ENCODE data around the gene ZNF654. TPM values are rescaled to one million over a fixed set of nuclear protein-coding genes. Genes with fewer than 3 reads are reported as not detected.
"Not testable (repeated sequence)": the region's sequence is repeated elsewhere in the genome, so short reads cannot be mapped to it uniquely, and the experiment has no call there.

ZNF654 gene
- total RNA-seq, result 10 to 100 TPM; 11.8 to 17.9 (median 16.0) TPM

DNA sequence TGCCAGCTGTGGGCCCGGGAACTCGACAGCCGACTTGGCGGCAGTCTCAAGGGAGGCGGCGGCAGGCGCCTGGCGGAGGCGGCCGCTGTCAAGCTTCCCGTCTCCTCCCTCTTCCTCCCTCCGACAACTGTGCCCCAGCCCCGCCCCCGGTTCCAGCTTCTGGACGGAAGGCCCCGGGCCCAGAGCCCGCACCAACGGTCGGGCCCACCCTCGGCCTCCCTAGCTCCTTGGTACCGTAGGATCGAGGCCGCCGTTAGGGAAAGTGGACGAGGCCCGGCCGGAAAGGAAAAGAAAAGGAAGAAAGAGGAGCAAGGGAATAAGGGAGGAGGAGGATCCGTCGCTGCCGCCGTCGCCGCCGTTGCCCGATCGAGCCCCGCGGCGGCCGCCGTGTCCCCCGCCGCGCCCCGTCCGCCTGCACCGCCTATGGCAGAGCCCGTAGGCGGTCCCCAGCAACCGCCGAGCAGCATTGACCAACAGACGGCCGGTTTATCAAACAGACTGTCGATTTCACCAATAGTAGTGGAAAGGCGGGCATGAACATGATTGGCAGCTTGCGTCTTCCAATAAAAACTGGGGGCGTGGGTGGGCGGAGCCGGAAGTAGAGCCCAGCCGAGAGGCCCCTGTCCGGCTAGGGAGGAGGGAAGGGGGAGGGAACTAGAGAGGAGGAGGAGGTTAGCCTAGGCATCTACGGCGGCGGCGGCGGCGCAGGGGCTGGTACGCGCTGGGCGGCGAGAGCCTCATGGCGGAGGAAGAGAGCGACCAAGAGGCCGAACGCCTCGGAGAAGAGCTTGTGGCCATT, at the start of gene ZNF654, which contains the start of gene CGGBP1:
ZNF654 (plus strand) TSS at position 675 of the 799 bp plus-strand sequence; CDS start at position 740, 65 bp downstream.
CGGBP1 (minus strand) TSS at position 425 of the 799 bp plus-strand sequence. CDS start 3,029 bp downstream, outside the sequence.
- intact Hi-C loops (cut with DNase I), result loop anchor here (5.0 kb wide), 2 partner anchors 54 to 94 kb away; no protein-coding TSS in a partner anchor
- Histone ChIP-seq H3K9me3 (no peaks in the 10 kb centered on the region), H3K27me3 (no peaks in the 10 kb centered on the region), H3K27ac (replicated peaks in 1 of 4) (peak within 1 kb of the TSS; percentile 93 to 97 (median 94)), H3K4me1 (peaks cover 29 to 55% (median 52%) of the 10 kb centered on the region in 4 donors), H3K36me3 (peaks cover 7 to 20% (median 18%) of the 10 kb centered on the region in 4 donors), H3K4me3 (peak within 1 kb of the TSS; percentile 89 to 94 (median 92))
- under 1% methylated on average over 67 of the region's 76 CpGs for WGBS
- TF ChIP-seq, protein P1, sequence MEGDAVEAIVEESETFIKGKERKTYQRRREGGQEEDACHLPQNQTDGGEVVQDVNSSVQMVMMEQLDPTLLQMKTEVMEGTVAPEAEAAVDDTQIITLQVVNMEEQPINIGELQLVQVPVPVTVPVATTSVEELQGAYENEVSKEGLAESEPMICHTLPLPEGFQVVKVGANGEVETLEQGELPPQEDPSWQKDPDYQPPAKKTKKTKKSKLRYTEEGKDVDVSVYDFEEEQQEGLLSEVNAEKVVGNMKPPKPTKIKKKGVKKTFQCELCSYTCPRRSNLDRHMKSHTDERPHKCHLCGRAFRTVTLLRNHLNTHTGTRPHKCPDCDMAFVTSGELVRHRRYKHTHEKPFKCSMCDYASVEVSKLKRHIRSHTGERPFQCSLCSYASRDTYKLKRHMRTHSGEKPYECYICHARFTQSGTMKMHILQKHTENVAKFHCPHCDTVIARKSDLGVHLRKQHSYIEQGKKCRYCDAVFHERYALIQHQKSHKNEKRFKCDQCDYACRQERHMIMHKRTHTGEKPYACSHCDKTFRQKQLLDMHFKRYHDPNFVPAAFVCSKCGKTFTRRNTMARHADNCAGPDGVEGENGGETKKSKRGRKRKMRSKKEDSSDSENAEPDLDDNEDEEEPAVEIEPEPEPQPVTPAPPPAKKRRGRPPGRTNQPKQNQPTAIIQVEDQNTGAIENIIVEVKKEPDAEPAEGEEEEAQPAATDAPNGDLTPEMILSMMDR (IDR thresholded peaks at IDR 0.05), result no peak
- TF ChIP-seq POLR2A (IDR thresholded peaks at IDR 0.05; ENCODE audit: low read depth), result peak; percentile 80
- TF ChIP-seq EP300 (IDR thresholded peaks at IDR 0.05), result no peak
- peak; percentile 90 to 94 for TF ChIP-seq POLR2AphosphoS5 (IDR thresholded peaks at IDR 0.05)
- DNase-seq (ENCODE audit: extremely low spot score), result peak; percentile 100

DNA sequence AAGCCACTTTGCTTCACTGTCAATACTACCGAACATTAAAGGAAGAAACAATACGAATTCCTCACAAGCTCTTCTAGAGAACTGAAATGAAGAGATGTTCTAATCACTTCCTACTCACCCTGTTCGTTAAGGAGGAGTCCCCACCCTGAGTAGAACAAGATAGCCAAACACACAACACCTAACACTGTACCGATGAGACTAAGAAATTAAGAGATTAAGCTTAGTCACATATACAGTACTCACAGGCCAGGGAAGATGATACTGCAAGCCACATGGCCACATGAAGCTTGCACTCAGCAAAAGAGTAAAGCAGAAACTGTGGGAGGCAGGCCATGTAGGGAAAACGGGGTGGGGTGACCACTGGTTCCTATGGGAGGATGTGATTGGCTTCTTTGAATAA, 48.2 kb upstream of the ZNF654 start:
- H3K4me1 ChIP-seq, result no peaks in the 10 kb centered on the region
- TF ChIP-seq EP300 (IDR thresholded peaks at IDR 0.05) (no peak), POLR2AphosphoS5 (IDR thresholded peaks at IDR 0.05) (no peak), POLR2A (IDR thresholded peaks at IDR 0.05; ENCODE audit: low read depth) (no peak)
- TF ChIP-seq, protein P1 (IDR thresholded peaks at IDR 0.05), result no peak
- no peak overlapping the region for H3K4me3 ChIP-seq
- no peaks in the 10 kb centered on the region for H3K36me3 ChIP-seq
- intact Hi-C loops (cut with DNase I), result no loop called here
- H3K9me3 ChIP-seq, result no peaks in the 10 kb centered on the region
- H3K27ac ChIP-seq (replicated peaks in 1 of 4), result no peak overlapping the region
- WGBS, result 82% methylated on average over 5 of the region's 5 CpGs
- DNase-seq (ENCODE audit: extremely low spot score), result no peak
- H3K27me3 ChIP-seq, result no peaks in the 10 kb centered on the region

DNA sequence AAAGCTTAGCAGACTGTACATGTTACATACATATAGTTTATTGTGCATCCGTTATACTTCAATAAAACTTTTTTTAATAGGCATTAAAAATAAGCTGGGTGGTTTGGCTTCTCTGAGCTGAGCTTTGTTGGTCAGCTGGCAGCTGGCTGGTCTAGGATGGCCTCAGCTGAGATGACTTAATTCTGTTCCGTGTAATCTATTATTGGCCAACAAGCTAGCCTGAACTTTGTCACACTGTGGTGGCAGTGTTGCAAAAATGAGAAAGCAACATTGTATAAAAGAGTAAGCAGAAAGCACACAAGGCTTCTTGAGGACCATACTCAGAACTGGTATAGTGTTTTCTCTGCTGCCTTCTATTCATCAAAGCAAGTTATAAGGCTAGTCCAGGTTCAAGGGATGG, 45.5 kb upstream of the ZNF654 start:
- intact Hi-C loops (cut with DNase I), result no loop called here
- WGBS, result 57% methylated on average over 2 of the region's 2 CpGs

DNA sequence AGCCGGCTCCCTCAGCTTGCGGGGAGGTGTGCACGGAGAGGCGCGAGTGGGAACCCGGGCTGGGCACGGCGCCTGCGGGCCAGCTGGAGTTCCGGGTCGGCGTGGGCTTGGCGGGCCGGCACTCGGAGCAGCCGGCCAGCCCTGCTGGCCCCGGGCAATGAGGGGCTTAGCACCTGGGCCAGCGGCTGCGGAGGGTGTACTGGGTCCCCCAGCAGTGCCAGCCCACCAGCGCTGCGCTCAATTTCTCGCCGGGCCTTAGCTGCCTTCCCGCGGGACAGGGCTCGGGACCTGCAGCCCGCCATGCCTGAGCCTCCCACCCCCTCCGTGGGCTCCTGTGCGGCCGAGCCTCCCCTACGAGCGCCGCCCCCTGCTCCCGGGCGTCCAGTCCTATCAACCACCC, 43.4 kb upstream of the ZNF654 start:
- H3K4me1 ChIP-seq; intact Hi-C loops (cut with DNase I); H3K27ac ChIP-seq (replicated peaks in 1 of 4); H3K9me3 ChIP-seq; DNase-seq (ENCODE audit: extremely low spot score); H3K36me3 ChIP-seq; H3K4me3 ChIP-seq; H3K27me3 ChIP-seq: not testable (repeated sequence)
- WGBS, result no CpG with 5 or more reads among the region's 35 CpGs

More for the DNA sequence above, 45.5 kb upstream of the ZNF654 start:
- Histone ChIP-seq H3K27me3 (no peaks in the 10 kb centered on the region), H3K4me1 (no peaks in the 10 kb centered on the region), H3K36me3 (no peaks in the 10 kb centered on the region), H3K9me3 (no peaks in the 10 kb centered on the region), H3K4me3 (no peak overlapping the region), H3K27ac (replicated peaks in 1 of 4) (no peak overlapping the region)
- TF ChIP-seq POLR2AphosphoS5 (IDR thresholded peaks at IDR 0.05) (no peak), EP300 (IDR thresholded peaks at IDR 0.05) (no peak), POLR2A (IDR thresholded peaks at IDR 0.05; ENCODE audit: low read depth) (no peak)
- TF ChIP-seq, protein P1 (IDR thresholded peaks at IDR 0.05), result no peak
- no peak for DNase-seq (ENCODE audit: extremely low spot score)

DNA sequence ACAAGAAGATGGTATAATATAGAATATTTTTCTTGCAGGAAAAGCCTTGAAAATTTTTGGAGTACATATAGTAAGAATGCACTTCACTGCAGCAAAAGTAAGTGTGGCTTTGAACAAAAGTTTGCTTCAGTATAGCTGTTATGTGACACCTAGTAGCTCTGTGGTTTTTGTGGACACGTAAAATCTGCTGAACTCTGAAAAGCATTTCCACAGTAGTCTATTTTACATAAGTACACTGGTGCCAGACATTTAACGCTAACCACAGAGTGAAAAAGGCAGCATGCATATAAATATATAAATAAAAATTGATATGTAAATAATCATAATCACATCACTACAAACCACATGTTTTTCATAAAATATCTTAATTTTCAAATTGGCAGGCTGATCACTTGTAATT, 40.0 kb upstream of the ZNF654 start:
- intact Hi-C loops (cut with DNase I), result no loop called here
- WGBS, result 65% methylated on average over 2 of the region's 2 CpGs
- DNase-seq (ENCODE audit: extremely low spot score), result no peak

More for the DNA sequence above, 40.0 kb upstream of the ZNF654 start:
- no peaks in the 10 kb centered on the region for H3K9me3 ChIP-seq
- H3K27me3 ChIP-seq, result no peaks in the 10 kb centered on the region
- TF ChIP-seq, protein P1 (IDR thresholded peaks at IDR 0.05), result no peak
- no peak for TF ChIP-seq POLR2AphosphoS5 (IDR thresholded peaks at IDR 0.05)
- TF ChIP-seq EP300 (IDR thresholded peaks at IDR 0.05), result no peak
- TF ChIP-seq POLR2A (IDR thresholded peaks at IDR 0.05; ENCODE audit: low read depth), result no peak
- no peaks in the 10 kb centered on the region for H3K36me3 ChIP-seq
- H3K4me3 ChIP-seq, result no peak overlapping the region
- no peaks in the 10 kb centered on the region for H3K4me1 ChIP-seq
- no peak overlapping the region for H3K27ac ChIP-seq (replicated peaks in 1 of 4)

Measured in esophagus muscularis mucosa (tissue), 4 donors.